ENCODE measurements around the gene KPNB1. TPM values are rescaled to one million over a fixed set of nuclear protein-coding genes. Genes with fewer than 3 reads are reported as not detected.

KPNB1 gene
- polyA plus RNA-seq, 1 donor (not counting 4 experiments of a cell fraction or from before 2014, with no cell fraction given): 220 TPM

- dilution Hi-C loops (cut with MboI; ENCODE audit: extremely low pct_ligation_motif_present, low sequenced_read_pairs): no loop called here
- no peak overlapping the region for H3K4me3 ChIP-seq (ENCODE audit: control insufficient read depth in 2 of 3, extremely low read depth in 1 of 3, insufficient read depth in 2 of 3, low read depth in 1 of 3, low read length in 3 of 3)
- no peaks in the 10 kb centered on the region for H3K9me1 ChIP-seq (ENCODE audit: control insufficient read depth, extremely low read depth, insufficient read depth, low read length)
- no peak for DNase-seq (ENCODE audit: low read depth, low spot score)
- no peaks in the 10 kb centered on the region for H3K9me3 ChIP-seq (ENCODE audit: control insufficient read depth, low read depth, low read length)
- peaks cover 3% of the 10 kb centered on the region for H4K20me1 ChIP-seq (ENCODE audit: control insufficient read depth, extremely low read depth, insufficient read depth, low read length)
- peaks cover 0 to 3% of the 10 kb centered on the region in 2 experiments for H3K36me3 ChIP-seq (ENCODE audit: control insufficient read depth in 2 of 2, extremely low read depth in 1 of 2, insufficient read depth in 2 of 2, low read length in 2 of 2)
- no peak overlapping the region for H3K4me2 ChIP-seq (ENCODE audit: control insufficient read depth, extremely low read depth, insufficient read depth, low read depth, low read length)
- H2AFZ ChIP-seq (ENCODE audit: control insufficient read depth, low read length): no peak overlapping the region
- TF ChIP-seq CTCF (optimal IDR thresholded peaks at IDR 0.05 in 1 of 3, IDR thresholded peaks at IDR 0.05 in 1 of 3, conservative IDR thresholded peaks at IDR 0.05 in 1 of 3; ENCODE audit: extremely low read depth in 1 of 3, insufficient read depth in 2 of 3, low read length in 3 of 3): no peak
- TF ChIP-seq EZH2 (IDR thresholded peaks at IDR 0.05; ENCODE audit: low read length): no peak
- H3K27ac ChIP-seq (ENCODE audit: control insufficient read depth, insufficient read depth, low read length): no peak overlapping the region
- H3K9ac ChIP-seq (ENCODE audit: control insufficient read depth, extremely low read depth, insufficient read depth, low read length): no peak overlapping the region
- no peaks in the 10 kb centered on the region for H3K4me1 ChIP-seq (ENCODE audit: control insufficient read depth, extremely low read depth, insufficient read depth, low read length)
- no peaks in the 10 kb centered on the region for H3K27me3 ChIP-seq (ENCODE audit: control insufficient read depth, extremely low read depth, insufficient read depth, low read length)
- H3K79me2 ChIP-seq (ENCODE audit: control insufficient read depth, insufficient read depth, low read length): no peaks in the 10 kb centered on the region
- no peak for FAIRE-seq
Measured at GRCh38 chr17:47704736-47705135, 55.0 kb downstream of the KPNB1 start.

- dilution Hi-C loops (cut with MboI; ENCODE audit: extremely low pct_ligation_motif_present, low sequenced_read_pairs): no loop called here
- Histone ChIP-seq H3K4me1 (ENCODE audit: control insufficient read depth, extremely low read depth, insufficient read depth, low read length) (no peaks in the 10 kb centered on the region), H3K9me1 (ENCODE audit: control insufficient read depth, extremely low read depth, insufficient read depth, low read length) (no peaks in the 10 kb centered on the region), H4K20me1 (ENCODE audit: control insufficient read depth, extremely low read depth, insufficient read depth, low read length) (peaks cover 3% of the 10 kb centered on the region), H3K79me2 (ENCODE audit: control insufficient read depth, insufficient read depth, low read length) (no peaks in the 10 kb centered on the region), H3K36me3 (ENCODE audit: control insufficient read depth in 2 of 2, extremely low read depth in 1 of 2, insufficient read depth in 2 of 2, low read length in 2 of 2) (peaks cover 0 to 3% of the 10 kb centered on the region in 2 experiments), H3K9ac (ENCODE audit: control insufficient read depth, extremely low read depth, insufficient read depth, low read length) (no peak overlapping the region), H3K27me3 (ENCODE audit: control insufficient read depth, extremely low read depth, insufficient read depth, low read length) (no peaks in the 10 kb centered on the region), H3K27ac (ENCODE audit: control insufficient read depth, insufficient read depth, low read length) (no peak overlapping the region), H3K4me3 (ENCODE audit: control insufficient read depth in 2 of 3, extremely low read depth in 1 of 3, insufficient read depth in 2 of 3, low read depth in 1 of 3, low read length in 3 of 3) (no peak overlapping the region), H3K9me3 (ENCODE audit: control insufficient read depth, low read depth, low read length) (no peaks in the 10 kb centered on the region), H3K4me2 (ENCODE audit: control insufficient read depth, extremely low read depth, insufficient read depth, low read depth, low read length) (no peak overlapping the region), H2AFZ (ENCODE audit: control insufficient read depth, low read length) (no peak overlapping the region)
- DNase-seq (ENCODE audit: low read depth, low spot score): no peak
- TF ChIP-seq CTCF (optimal IDR thresholded peaks at IDR 0.05 in 1 of 3, IDR thresholded peaks at IDR 0.05 in 1 of 3, conservative IDR thresholded peaks at IDR 0.05 in 1 of 3; ENCODE audit: extremely low read depth in 1 of 3, insufficient read depth in 2 of 3, low read length in 3 of 3) (no peak), EZH2 (IDR thresholded peaks at IDR 0.05; ENCODE audit: low read length) (no peak)
- FAIRE-seq: no peak
Measured at GRCh38 chr17:47705536-47706530, 56.1 kb downstream of the KPNB1 start.

All from keratinocyte (primary cell).